Measurements from ENCODE around the gene PITX2. TPM values are rescaled to one million over a fixed set of nuclear protein-coding genes. Genes with fewer than 3 reads are reported as not detected.

The PITX2 gene
- polyA plus RNA-seq, 3 donors, result not detected

- Histone ChIP-seq H2AFZ (ENCODE audit: insufficient read depth, low read depth, low read length, poor library complexity, severe bottlenecking) (no peak overlapping the region), H3K79me2 (ENCODE audit: insufficient read depth, low read length) (no peaks in the 10 kb centered on the region), H3K9me3 (replicated peaks in 1 of 2; ENCODE audit: control insufficient read depth in 1 of 2, insufficient read depth in 1 of 2, low read length in 2 of 2) (peaks cover 8 to 92% of the 10 kb centered on the region in 2 donors), H3K4me3 (replicated peaks in 1 of 3; ENCODE audit: low read depth in 2 of 3, low read length in 3 of 3) (no peak overlapping the region), H3K9ac (ENCODE audit: insufficient read depth, low read length, poor library complexity, severe bottlenecking) (no peak overlapping the region), H3K27me3 (ENCODE audit: control insufficient read depth in 2 of 2, insufficient read depth in 2 of 2, low read length in 2 of 2) (peaks cover 96 to 100% of the 10 kb centered on the region in 2 donors), H3K27ac (ENCODE audit: low read depth in 1 of 2, low read length in 2 of 2) (no peak overlapping the region), H4K20me1 (ENCODE audit: insufficient read depth, low read length) (no peaks in the 10 kb centered on the region), H3K4me2 (replicated peaks; ENCODE audit: extremely low read depth, low read length, poor library complexity, severe bottlenecking) (no peak overlapping the region), H3K36me3 (replicated peaks in 1 of 2; ENCODE audit: control insufficient read depth in 1 of 2, insufficient read depth in 2 of 2, low read length in 2 of 2) (no peaks in the 10 kb centered on the region), H3K4me1 (ENCODE audit: control insufficient read depth in 1 of 2, insufficient read depth in 2 of 2, low read length in 2 of 2) (peaks cover 20 to 23% of the 10 kb centered on the region in 2 donors)
- peak overlapping the region in 1 of 2 donors; percentile 44 for H3K4me3 Mint-ChIP-seq
- WGBS (ENCODE audit: insufficient coverage), result 60% methylated on average over 1 of the region's 6 CpGs
- intact Hi-C loops (cut with micrococcal nuclease), result no loop called here
- H3K27ac Mint-ChIP-seq, result no peak overlapping the region
- TF ChIP-seq CTCF (IDR thresholded peaks at IDR 0.05), result no peak
- peaks cover 2 to 10% of the 10 kb centered on the region in 2 donors for H3K36me3 Mint-ChIP-seq
- peaks cover 25% of the 10 kb centered on the region for H3K4me1 Mint-ChIP-seq
- H3K9me3 Mint-ChIP-seq, result peaks cover 0 to 50% (median 24%) of the 10 kb centered on the region in 7 donors
- H3K27me3 Mint-ChIP-seq (ENCODE audit: low read depth in 3 of 3), result peaks cover 99 to 100% (median 100%) of the 10 kb centered on the region in 3 donors
- no peak for DNase-seq
These were observed 2.1 kb upstream of the PITX2 start for GRCh38 chr4:110624904-110625494.

DNA sequence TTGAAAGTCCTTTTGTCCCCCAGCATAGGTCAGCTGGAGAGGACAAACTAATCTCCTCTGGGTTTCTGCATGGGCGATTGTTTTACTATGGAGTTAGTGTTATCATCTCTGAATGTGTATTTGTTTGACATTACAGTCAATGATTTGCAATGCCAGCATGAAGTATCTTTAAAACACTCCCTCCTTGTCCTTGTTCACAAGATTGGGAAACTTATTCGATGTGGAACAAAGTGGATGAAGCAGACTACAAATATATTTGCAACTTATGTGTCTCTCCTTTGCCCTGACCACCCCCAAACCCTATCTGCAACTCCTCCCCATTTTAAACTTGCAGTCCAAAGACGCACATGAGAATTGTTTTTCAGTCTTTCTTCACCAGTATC, 1.5 kb upstream of the PITX2 start:
- Mint-ChIP-seq H3K4me1 (peaks cover 30% of the 10 kb centered on the region), H3K4me3 (peak overlapping the region in 1 of 2 donors; percentile 44)
- peaks cover 8 to 86% of the 10 kb centered on the region in 2 donors for H3K9me3 ChIP-seq (replicated peaks in 1 of 2; ENCODE audit: control insufficient read depth in 1 of 2, insufficient read depth in 1 of 2, low read length in 2 of 2)

More for the DNA sequence above, 1.5 kb upstream of the PITX2 start:
- H3K27ac Mint-ChIP-seq, result no peak overlapping the region
- intact Hi-C loops (cut with micrococcal nuclease), result no loop called here
- no peak overlapping the region for H3K4me2 ChIP-seq (replicated peaks; ENCODE audit: extremely low read depth, low read length, poor library complexity, severe bottlenecking)
- H3K27me3 ChIP-seq (ENCODE audit: control insufficient read depth in 2 of 2, insufficient read depth in 2 of 2, low read length in 2 of 2), result peaks cover 95 to 100% of the 10 kb centered on the region in 2 donors
- peaks cover 20 to 23% of the 10 kb centered on the region in 2 donors for H3K4me1 ChIP-seq (ENCODE audit: control insufficient read depth in 1 of 2, insufficient read depth in 2 of 2, low read length in 2 of 2)
- no CpG with 5 or more reads among the region's 3 CpGs for WGBS (ENCODE audit: insufficient coverage)
- no peak overlapping the region for H3K9ac ChIP-seq (ENCODE audit: insufficient read depth, low read length, poor library complexity, severe bottlenecking)
- H3K4me3 ChIP-seq (replicated peaks in 1 of 3; ENCODE audit: low read depth in 2 of 3, low read length in 3 of 3), result no peak overlapping the region
- H3K9me3 Mint-ChIP-seq, result peaks cover 0 to 47% (median 26%) of the 10 kb centered on the region in 7 donors
- no peak overlapping the region for H2AFZ ChIP-seq (ENCODE audit: insufficient read depth, low read depth, low read length, poor library complexity, severe bottlenecking)
- no peaks in the 10 kb centered on the region for H3K36me3 ChIP-seq (replicated peaks in 1 of 2; ENCODE audit: control insufficient read depth in 1 of 2, insufficient read depth in 2 of 2, low read length in 2 of 2)
- no peak overlapping the region for H3K27ac ChIP-seq (ENCODE audit: low read depth in 1 of 2, low read length in 2 of 2)
- no peak for TF ChIP-seq CTCF (IDR thresholded peaks at IDR 0.05)
- H3K79me2 ChIP-seq (ENCODE audit: insufficient read depth, low read length), result no peaks in the 10 kb centered on the region
- H3K27me3 Mint-ChIP-seq (ENCODE audit: low read depth in 3 of 3), result peaks cover 99 to 100% (median 100%) of the 10 kb centered on the region in 3 donors
- DNase-seq, result no peak
- H3K36me3 Mint-ChIP-seq, result peaks cover 2 to 14% of the 10 kb centered on the region in 2 donors
- H4K20me1 ChIP-seq (ENCODE audit: insufficient read depth, low read length), result no peaks in the 10 kb centered on the region

Data from CD14-positive monocyte (primary cell).